GM10266 (cell line): ENCODE data around the gene MDM4.

Experiments used
- DNase-seq: peaks from one replicate; pipeline ENCODE4 v3.0.0; 2012; ENCODE audit errors: extremely low spot score
- CTCF ChIP-seq: IDR thresholded peaks from 2 replicates; pipeline ENCODE4 v1.5.1; 2012; ENCODE audit warnings: mild to moderate bottlenecking, low read depth; ENCODE audit not compliant: control insufficient read depth, insufficient read depth; ENCODE audit errors: missing control alignments

Gene MDM4

GRCh38 chr1:204583909-204584632 is 67.9 kb downstream of the MDM4 start:
- no peak for DNase-seq
- no peak for TF ChIP-seq CTCF

- no peak for TF ChIP-seq CTCF
- no peak for DNase-seq
These were observed 68.6 kb downstream of the MDM4 start for GRCh38 chr1:204584699-204585372.

- no peak for DNase-seq
- no peak for TF ChIP-seq CTCF
These were observed 71.4 kb downstream of the MDM4 start for GRCh38 chr1:204587621-204588020.

- no peak for DNase-seq
- no peak for TF ChIP-seq CTCF
These were observed 72.6 kb downstream of the MDM4 start for GRCh38 chr1:204588826-204589225.

- DNase-seq = no peak
- no peak for TF ChIP-seq CTCF
These were observed 73.3 kb downstream of the MDM4 start for GRCh38 chr1:204589409-204590038.

GRCh38 chr1:204591473-204592090 is 75.4 kb downstream of the MDM4 start:
- no peak for DNase-seq
- TF ChIP-seq CTCF = no peak
